BLaER1 treated with 17β-estradiol and CSF1 and Interleukin-3, amounts not matched to agents 10 nM and 100 nM (cell line): Measurements from ENCODE around the gene SNX30.
A peak's percentile ranks its signal among the peaks of the same experiment; 100 is the strongest.

Source experiments
- H3K27ac ChIP-seq, 11 experiments: shearing (Covaris generic); formaldehyde crosslinking; 2 replicates each; pipeline ENCODE4 v1.8.1; 2022
- H3K27me3 ChIP-seq, 11 experiments: shearing (Covaris generic); formaldehyde crosslinking; 2 replicates each; pipeline ENCODE4 v1.8.1; 2022
- H3K36me3 ChIP-seq, 11 experiments: shearing (Covaris generic); formaldehyde crosslinking; 2 replicates each; pipeline ENCODE4 v1.8.1; 2022
- H3K4me1 ChIP-seq, 10 experiments: shearing (Covaris generic); formaldehyde crosslinking; 2 replicates each; pipeline ENCODE4 v1.8.1; 2022
- H3K4me2 ChIP-seq, 11 experiments: shearing (Covaris generic); formaldehyde crosslinking; 2 replicates each; pipeline ENCODE4 v1.8.1; 2022
- H3K4me3 ChIP-seq, 10 experiments: shearing (Covaris generic); formaldehyde crosslinking; 2 replicates each; pipeline ENCODE4 v1.8.1; 2022
- H3K9ac ChIP-seq, 11 experiments: shearing (Covaris generic); formaldehyde crosslinking; 2 replicates each; pipeline ENCODE4 v1.8.1; 2022
- H3K9me3 ChIP-seq, 11 experiments: shearing (Covaris generic); formaldehyde crosslinking; replicated peaks in 1 of 11; 2 replicates each; pipeline ENCODE4 v1.8.1; 2022
- H4K20me1 ChIP-seq, 11 experiments: shearing (Covaris generic); formaldehyde crosslinking; 2 replicates each; pipeline ENCODE4 v1.8.1; 2022
- Cebpa-rat ChIP-seq, 11 experiments: shearing (Covaris generic); IDR thresholded peaks; 2 replicates each; pipeline ENCODE4 v1.8.1; 2022

The SNX30 gene

GRCh38 chr9:112884101-112884500 lies 133.5 kb downstream of the SNX30 start:
- H3K4me3 ChIP-seq: no peak overlapping the region
- no peak overlapping the region; a peak in 1 of 22 replicates for H3K9ac ChIP-seq
- H3K27me3 ChIP-seq: no peaks in the 10 kb centered on the region
- peaks cover 0 to 33% (median 5%) of the 10 kb centered on the region in 11 experiments; a peak in 12 of 22 replicates for H3K36me3 ChIP-seq
- no peak for TF ChIP-seq Cebpa-rat (IDR thresholded peaks at IDR 0.05)
- peak overlapping the region in 3 of 11 experiments; percentile 20 to 39 (median 23); a peak in 1 of 22 replicates for H3K4me2 ChIP-seq
- H3K4me1 ChIP-seq: peaks cover 0 to 50% (median 8%) of the 10 kb centered on the region in 10 experiments; a peak in 8 of 20 replicates
- H4K20me1 ChIP-seq: no peaks in the 10 kb centered on the region
- H3K9me3 ChIP-seq: peaks cover 0 to 3% (median 0%) of the 10 kb centered on the region in 11 experiments; a peak in 4 of 22 replicates
- H3K27ac ChIP-seq: no peak overlapping the region

GRCh38 chr9:112884721-112885120 lies 134.2 kb downstream of the SNX30 start:
- Histone ChIP-seq H3K4me3 (no peak overlapping the region), H3K4me2 (0 out of 22 replicates have a peak overlapping the region, but pooled peaks of 1 of the 11 experiments have one; percentile 15), H3K4me1 (peaks cover 0 to 50% (median 8%) of the 10 kb centered on the region in 10 experiments; a peak in 8 of 20 replicates), H3K27ac (no peak overlapping the region), H3K36me3 (peaks cover 0 to 33% (median 5%) of the 10 kb centered on the region in 11 experiments; a peak in 12 of 22 replicates), H4K20me1 (no peaks in the 10 kb centered on the region), H3K27me3 (no peaks in the 10 kb centered on the region), H3K9me3 (peaks cover 0 to 10% (median 5%) of the 10 kb centered on the region in 11 experiments; a peak in 18 of 22 replicates), H3K9ac (no peak overlapping the region)
- no peak for TF ChIP-seq Cebpa-rat (IDR thresholded peaks at IDR 0.05)

GRCh38 chr9:112885324-112885723 lies 134.8 kb downstream of the SNX30 start:
- Histone ChIP-seq H4K20me1 (no peaks in the 10 kb centered on the region), H3K4me1 (peaks cover 0 to 50% (median 8%) of the 10 kb centered on the region in 10 experiments; a peak in 8 of 20 replicates), H3K9me3 (peaks cover 0 to 16% (median 11%) of the 10 kb centered on the region in 11 experiments; a peak in 20 of 22 replicates), H3K4me2 (peak overlapping the region in 1 of 11 experiments; percentile 15; a peak in 1 of 22 replicates), H3K27me3 (no peaks in the 10 kb centered on the region), H3K4me3 (no peak overlapping the region), H3K27ac (no peak overlapping the region), H3K36me3 (peaks cover 0 to 33% (median 4%) of the 10 kb centered on the region in 11 experiments; a peak in 11 of 22 replicates), H3K9ac (no peak overlapping the region)
- TF ChIP-seq Cebpa-rat (IDR thresholded peaks at IDR 0.05): no peak

- Histone ChIP-seq H3K36me3 (peaks cover 0 to 24% (median under 1%) of the 10 kb centered on the region in 11 experiments; a peak in 8 of 22 replicates), H3K27ac (peak overlapping the region in 2 of 11 experiments; percentile 39 to 43; a peak in 2 of 22 replicates), H3K4me2 (no peak overlapping the region), H3K4me3 (no peak overlapping the region), H3K9ac (no peak overlapping the region), H3K27me3 (no peaks in the 10 kb centered on the region), H4K20me1 (no peaks in the 10 kb centered on the region), H3K9me3 (peaks cover 0 to 26% (median 21%) of the 10 kb centered on the region in 11 experiments; a peak in 20 of 22 replicates), H3K4me1 (peaks cover 0 to 45% (median 8%) of the 10 kb centered on the region in 10 experiments; a peak in 8 of 20 replicates)
- no peak for TF ChIP-seq Cebpa-rat (IDR thresholded peaks at IDR 0.05)
Observed at GRCh38 chr9:112886351-112886750, 135.8 kb downstream of the SNX30 start.

GRCh38 chr9:112887381-112887780 lies 136.8 kb downstream of the SNX30 start:
- Histone ChIP-seq H3K9me3 (peaks cover 0 to 31% (median 21%) of the 10 kb centered on the region in 11 experiments; a peak in 20 of 22 replicates), H3K4me3 (no peak overlapping the region), H3K27me3 (no peaks in the 10 kb centered on the region), H3K9ac (no peak overlapping the region), H4K20me1 (no peaks in the 10 kb centered on the region), H3K36me3 (peaks cover 0 to 18% (median 0%) of the 10 kb centered on the region in 11 experiments; a peak in 6 of 22 replicates), H3K4me2 (peak overlapping the region in 5 of 11 experiments; percentile 5 to 42 (median 34); a peak in 7 of 22 replicates), H3K4me1 (peaks cover 0 to 53% (median 10%) of the 10 kb centered on the region in 10 experiments; a peak in 10 of 20 replicates), H3K27ac (peak overlapping the region in 4 of 11 experiments; percentile 0 to 43 (median 36); a peak in 5 of 22 replicates)
- no peak for TF ChIP-seq Cebpa-rat (IDR thresholded peaks at IDR 0.05)

GRCh38 chr9:112890106-112891081 lies 139.8 kb downstream of the SNX30 start, which contains the start of gene SLC46A2:
Gene SLC46A2 (minus strand): TSS chr9:112890876. CDS start chr9:112890681, 195 bp downstream.
- Histone ChIP-seq H3K4me3 (no peak within 1 kb of the TSS), H3K36me3 (peaks cover 0 to 18% (median 0%) of the 10 kb centered on the region in 11 experiments; a peak in 6 of 22 replicates), H3K9me3 (peaks cover 0 to 31% (median 21%) of the 10 kb centered on the region in 11 experiments; a peak in 20 of 22 replicates), H4K20me1 (no peaks in the 10 kb centered on the region), H3K27me3 (no peaks in the 10 kb centered on the region), H3K27ac (peak within 1 kb of the TSS in 5 of 11 experiments; percentile 38 to 99 (median 95); a peak in 9 of 22 replicates), H3K9ac (no peak within 1 kb of the TSS), H3K4me2 (peak within 1 kb of the TSS in 3 of 11 experiments; percentile 83 to 88 (median 85); a peak in 5 of 22 replicates), H3K4me1 (peaks cover 0 to 65% (median 36%) of the 10 kb centered on the region in 10 experiments; a peak in 16 of 20 replicates)
- TF ChIP-seq Cebpa-rat (IDR thresholded peaks at IDR 0.05): no peak

- peaks cover 0 to 18% (median 0%) of the 10 kb centered on the region in 11 experiments; a peak in 6 of 22 replicates for H3K36me3 ChIP-seq
- no peaks in the 10 kb centered on the region for H3K27me3 ChIP-seq
- H4K20me1 ChIP-seq: no peaks in the 10 kb centered on the region
- H3K9ac ChIP-seq: no peak overlapping the region
- no peak for TF ChIP-seq Cebpa-rat (IDR thresholded peaks at IDR 0.05)
- peak overlapping the region in 3 of 11 experiments; percentile 83 to 88 (median 85); a peak in 5 of 22 replicates for H3K4me2 ChIP-seq
- H3K4me1 ChIP-seq: peaks cover 0 to 66% (median 44%) of the 10 kb centered on the region in 10 experiments; a peak in 18 of 20 replicates
- peaks cover 0 to 31% (median 21%) of the 10 kb centered on the region in 11 experiments; a peak in 20 of 22 replicates for H3K9me3 ChIP-seq
- peak overlapping the region in 5 of 11 experiments; percentile 38 to 99 (median 95); a peak in 9 of 22 replicates for H3K27ac ChIP-seq
- H3K4me3 ChIP-seq: no peak overlapping the region
Observed at GRCh38 chr9:112891521-112891920, 141.0 kb downstream of the SNX30 start.

GRCh38 chr9:112892981-112893380 lies 142.4 kb downstream of the SNX30 start:
- Histone ChIP-seq H3K27ac (peak overlapping the region in 7 of 11 experiments; percentile 75 to 99 (median 95); a peak in 13 of 22 replicates), H3K4me1 (peaks cover 0 to 70% (median 48%) of the 10 kb centered on the region in 10 experiments; a peak in 18 of 20 replicates), H3K27me3 (no peaks in the 10 kb centered on the region), H4K20me1 (no peaks in the 10 kb centered on the region), H3K9me3 (peaks cover 0 to 31% (median 21%) of the 10 kb centered on the region in 11 experiments; a peak in 20 of 22 replicates), H3K4me3 (no peak overlapping the region), H3K36me3 (peaks cover 0 to 18% (median 0%) of the 10 kb centered on the region in 11 experiments; a peak in 6 of 22 replicates), H3K4me2 (peak overlapping the region in 6 of 11 experiments; percentile 77 to 89 (median 84); a peak in 12 of 22 replicates), H3K9ac (peak overlapping the region in 5 of 11 experiments; percentile 78 to 81 (median 80); a peak in 6 of 22 replicates)
- TF ChIP-seq Cebpa-rat (IDR thresholded peaks at IDR 0.05): no peak
